Activated T-helper 17 cell treated with anti-CD3 and anti-CD28 coated beads, Interleukin-2, amount 50 U/mL, for 72 hours (primary cell): Measurements from ENCODE around the gene ZFP82. TPM values are rescaled to one million over a fixed set of nuclear protein-coding genes. Genes with fewer than 3 reads are reported as not detected.

Experiments used
- ATAC-seq: fragments of 150-1000 bp; cut with Tn5 transposase; replicated peaks from 2 replicates; pipeline ENCODE4 v1.10.0; 2021; ENCODE audit warnings: mild to moderate bottlenecking, moderate library complexity
- H3K27ac Mint-ChIP-seq: one replicate; pipeline ENCODE4 v1.8.0; 2022; ENCODE audit warnings: mixed read lengths
- H3K27me3 Mint-ChIP-seq: one replicate; pipeline ENCODE4 v1.8.0; 2022; ENCODE audit warnings: mixed read lengths
- H3K36me3 Mint-ChIP-seq: one replicate; pipeline ENCODE4 v1.8.0; 2022; ENCODE audit warnings: low read depth, mild to moderate bottlenecking, mixed read lengths
- H3K4me1 Mint-ChIP-seq: one replicate; pipeline ENCODE4 v1.8.0; 2022; ENCODE audit warnings: mixed read lengths
- H3K4me3 Mint-ChIP-seq: one replicate; pipeline ENCODE4 v1.8.0; 2022; ENCODE audit warnings: mild to moderate bottlenecking, mixed read lengths
- H3K9me3 Mint-ChIP-seq: one replicate; pipeline ENCODE4 v1.8.0; 2022; ENCODE audit warnings: mixed read lengths
- total RNA-seq, 2 donors: library from RNA; stranded (reverse); gene quantifications; one replicate each; pipeline ENCODE4 v1.2.3, GENCODE V29; 2022

The ZFP82 gene
- total RNA-seq, 2 donors from 2014 or later: 3.8 to 7.4 TPM

DNA sequence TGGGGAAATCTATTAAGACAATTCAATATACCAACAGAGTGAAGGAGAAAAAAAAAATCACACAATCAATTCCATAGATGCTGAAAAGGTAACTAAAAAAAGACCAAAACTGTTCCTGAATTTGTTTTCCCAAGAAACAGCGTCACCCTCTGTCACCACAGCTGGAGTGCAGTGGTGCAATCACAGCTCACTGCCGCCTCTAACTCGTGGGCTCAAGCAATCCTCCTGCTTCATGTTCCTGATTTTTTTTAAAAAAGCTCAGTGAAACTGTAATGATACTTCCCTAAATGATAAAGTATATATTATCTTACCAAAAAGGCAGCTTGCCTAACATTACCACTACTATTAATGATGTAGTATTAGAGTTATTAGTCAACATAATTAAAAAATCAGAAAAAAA lies 19.9 kb downstream of the ZFP82 start:
- no peaks in the 10 kb centered on the region for H3K27me3 Mint-ChIP-seq
- H3K4me1 Mint-ChIP-seq: no peaks in the 10 kb centered on the region
- H3K27ac Mint-ChIP-seq: no peak overlapping the region
- ATAC-seq: no peak
- peaks cover 29% of the 10 kb centered on the region for H3K9me3 Mint-ChIP-seq
- H3K36me3 Mint-ChIP-seq: peaks cover 99% of the 10 kb centered on the region
- no peak overlapping the region for H3K4me3 Mint-ChIP-seq

GRCh38 chr19:36392916-36393673 lies 25.3 kb downstream of the ZFP82 start:
- Mint-ChIP-seq H3K4me1 (no peaks in the 10 kb centered on the region), H3K27me3 (no peaks in the 10 kb centered on the region)
- ATAC-seq: no peak

DNA sequence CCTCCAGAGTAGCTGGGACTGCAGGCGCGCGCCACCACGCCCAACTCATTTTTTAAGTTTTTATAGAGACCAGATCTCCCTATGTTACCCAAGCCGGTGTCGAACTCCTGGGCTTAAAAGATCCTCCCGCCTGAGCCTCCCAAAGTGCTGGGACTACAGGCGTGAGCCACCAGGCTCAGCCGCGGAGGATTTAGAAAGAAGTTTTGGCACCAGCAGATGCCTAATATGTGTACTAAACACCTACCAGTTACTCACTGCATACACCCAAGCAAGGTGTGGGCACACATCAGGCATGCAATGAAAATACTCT lies 39.0 kb downstream of the ZFP82 start:
- Mint-ChIP-seq H3K4me3 (peak overlapping the region; percentile 78), H3K27me3 (no peaks in the 10 kb centered on the region), H3K36me3 (no peaks in the 10 kb centered on the region), H3K9me3 (peaks cover 4% of the 10 kb centered on the region), H3K27ac (no peak overlapping the region), H3K4me1 (peaks cover 7% of the 10 kb centered on the region)
- ATAC-seq: no peak

More at GRCh38 chr19:36392916-36393673, 25.3 kb downstream of the ZFP82 start:
- peaks cover 58% of the 10 kb centered on the region for H3K36me3 Mint-ChIP-seq
- H3K4me3 Mint-ChIP-seq: no peak overlapping the region
- H3K9me3 Mint-ChIP-seq: peaks cover 35% of the 10 kb centered on the region
- H3K27ac Mint-ChIP-seq: no peak overlapping the region

DNA sequence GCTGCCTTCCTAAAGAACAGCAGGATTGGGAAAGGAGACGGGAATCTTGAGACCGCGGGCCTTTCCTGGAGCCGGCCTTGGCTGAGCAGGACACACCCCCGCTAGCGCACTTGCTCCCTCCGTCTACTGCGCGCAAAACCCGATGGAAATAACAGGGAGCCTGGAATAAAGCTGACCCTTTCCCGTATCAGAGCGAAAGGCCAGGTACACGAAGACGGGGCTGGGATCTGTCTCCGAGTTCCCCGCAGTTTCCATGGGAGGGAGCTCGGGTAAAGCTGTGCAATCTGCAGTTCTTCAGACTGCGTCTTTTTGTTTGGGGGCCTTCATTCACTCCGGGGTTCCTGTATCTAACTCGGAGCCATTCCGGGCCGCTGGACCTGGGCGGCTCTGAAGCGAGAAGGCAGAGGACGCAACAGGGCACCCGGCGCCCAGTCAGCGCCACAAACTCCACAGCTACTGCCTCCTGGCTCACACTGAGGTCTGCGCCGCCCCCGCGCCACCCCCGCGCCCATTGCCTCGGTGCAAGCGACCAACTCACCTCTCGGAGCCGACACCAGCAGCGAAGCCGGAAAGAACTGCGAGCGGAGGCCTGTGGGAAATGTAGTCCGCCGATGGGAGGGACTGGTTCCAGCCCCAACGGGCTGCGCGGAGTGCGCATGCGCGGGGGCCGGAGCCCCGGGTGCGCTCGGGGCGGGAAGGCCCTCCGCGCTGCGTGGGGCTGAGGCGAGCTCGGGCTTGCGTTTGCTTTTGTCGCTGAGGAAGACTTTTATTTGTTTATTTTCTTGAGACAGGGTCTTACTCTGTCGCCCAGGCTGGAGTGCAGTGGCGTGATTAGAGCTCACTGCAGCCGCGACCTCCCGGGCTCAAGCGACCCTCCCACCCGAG lies 39.6 kb downstream of the ZFP82 start, which contains the start of gene ZFP14:
Gene ZFP14 (minus strand): TSS at position 577 of the 885 bp plus-strand sequence. CDS start 11,309 bp downstream, outside the sequence.
- H3K27ac Mint-ChIP-seq: peak within 1 kb of the TSS; percentile 67
- peaks cover 4% of the 10 kb centered on the region for H3K9me3 Mint-ChIP-seq
- peak; percentile 99 for ATAC-seq
- H3K4me3 Mint-ChIP-seq: peak within 1 kb of the TSS; percentile 78
- no peaks in the 10 kb centered on the region for H3K27me3 Mint-ChIP-seq
- H3K4me1 Mint-ChIP-seq: peaks cover 7% of the 10 kb centered on the region
- H3K36me3 Mint-ChIP-seq: no peaks in the 10 kb centered on the region

DNA sequence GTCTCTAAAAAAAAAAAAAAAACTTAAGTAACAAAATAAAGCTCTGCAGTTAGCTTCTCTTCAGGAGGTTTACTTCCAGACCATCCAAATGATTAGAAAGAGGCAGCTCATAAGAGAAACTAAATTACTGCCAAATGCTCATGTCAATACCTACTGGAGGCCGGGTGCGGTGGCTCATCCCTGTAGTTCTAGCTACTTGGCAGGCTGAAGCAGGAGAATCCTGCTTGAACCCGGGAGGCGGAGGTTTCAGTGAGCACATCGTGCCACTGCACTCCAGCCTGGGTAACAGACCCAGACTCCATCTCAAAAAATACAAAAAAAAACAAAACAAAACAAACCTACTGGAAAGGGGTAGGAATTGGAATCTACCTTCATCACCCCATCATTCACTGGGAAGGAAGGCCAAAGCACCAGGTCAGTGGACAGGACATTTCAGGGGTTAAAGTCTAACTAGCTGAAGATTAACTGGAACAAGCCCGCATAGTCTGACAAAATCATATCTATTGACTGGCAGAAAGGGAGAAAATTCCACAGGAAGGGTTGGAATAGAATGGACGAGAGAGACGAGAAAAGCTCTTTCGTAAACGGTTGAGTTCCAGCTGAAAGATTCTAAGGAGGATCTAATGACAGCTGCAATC lies 40.8 kb downstream of the ZFP82 start:
- Mint-ChIP-seq H3K4me3 (peak overlapping the region; percentile 78), H3K9me3 (peaks cover 2% of the 10 kb centered on the region), H3K4me1 (peaks cover 7% of the 10 kb centered on the region), H3K27ac (peak overlapping the region; percentile 67), H3K27me3 (no peaks in the 10 kb centered on the region), H3K36me3 (peaks cover 7% of the 10 kb centered on the region)
- no peak for ATAC-seq

GRCh38 chr19:36373638-36374156 lies 44.7 kb downstream of the ZFP82 start:
- H3K27ac Mint-ChIP-seq: no peak overlapping the region
- peaks cover 7% of the 10 kb centered on the region for H3K4me1 Mint-ChIP-seq
- peaks cover 34% of the 10 kb centered on the region for H3K36me3 Mint-ChIP-seq
- ATAC-seq: no peak
- H3K4me3 Mint-ChIP-seq: no peak overlapping the region
- no peaks in the 10 kb centered on the region for H3K27me3 Mint-ChIP-seq
- H3K9me3 Mint-ChIP-seq: peaks cover 11% of the 10 kb centered on the region

DNA sequence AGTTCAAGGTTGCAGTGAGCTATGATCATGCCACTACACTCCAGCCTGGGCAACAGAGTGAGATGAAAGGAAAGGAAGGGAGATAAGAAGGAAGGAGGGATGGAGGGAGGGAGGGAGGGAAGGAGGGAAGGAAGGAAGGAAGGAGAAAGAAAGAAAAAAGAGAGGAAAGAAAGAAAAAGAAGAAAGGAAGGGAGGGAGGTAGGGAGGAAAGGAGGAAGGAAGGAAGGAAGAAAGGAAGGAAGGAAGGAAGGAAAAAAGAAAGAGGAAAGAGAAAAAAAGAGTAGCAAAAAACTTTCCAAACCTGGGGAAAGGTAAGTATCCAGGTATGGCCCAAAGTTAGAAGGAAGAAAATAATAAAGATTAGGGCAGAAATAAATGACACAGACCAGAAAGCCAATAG lies 46.6 kb downstream of the ZFP82 start:
- H3K9me3 Mint-ChIP-seq: peaks cover 11% of the 10 kb centered on the region
- ATAC-seq: no peak
- H3K27me3 Mint-ChIP-seq: no peaks in the 10 kb centered on the region
- H3K4me1 Mint-ChIP-seq: no peaks in the 10 kb centered on the region
- H3K36me3 Mint-ChIP-seq: peaks cover 52% of the 10 kb centered on the region
- no peak overlapping the region for H3K4me3 Mint-ChIP-seq
- no peak overlapping the region for H3K27ac Mint-ChIP-seq

GRCh38 chr19:36363845-36364244 lies 54.6 kb downstream of the ZFP82 start:
- no peak overlapping the region for H3K27ac Mint-ChIP-seq
- H3K36me3 Mint-ChIP-seq: peaks cover 98% of the 10 kb centered on the region
- H3K9me3 Mint-ChIP-seq: peaks cover 7% of the 10 kb centered on the region
- H3K4me1 Mint-ChIP-seq: no peaks in the 10 kb centered on the region
- H3K4me3 Mint-ChIP-seq: no peak overlapping the region
- H3K27me3 Mint-ChIP-seq: no peaks in the 10 kb centered on the region
- no peak for ATAC-seq

Other genes with a start within 250 kb of the ZFP82 start
- gene ZNF565, start 204.0 kb downstream of the ZFP82 start, total RNA-seq: 1 to 10 TPM; 3.0 to 6.5 TPM
- 10 to 100 TPM; 72.8 to 83.8 TPM for gene ZNF146, start 203.5 kb downstream of the ZFP82 start, total RNA-seq
- gene ZFP14, start 39.4 kb downstream of the ZFP82 start, total RNA-seq: 1 to 10 TPM; 1.8 to 2.0 TPM
- gene ZNF566, start 70.9 kb upstream of the ZFP82 start, total RNA-seq: 1 to 10 TPM; 4.0 to 5.6 TPM
- 1 to 10 TPM; 3.5 to 6.1 TPM for gene ZNF260, start 109.6 kb upstream of the ZFP82 start, total RNA-seq
- gene ZNF529, start 154.6 kb upstream of the ZFP82 start, total RNA-seq: 10 to 100 TPM in 1 of 2 donors, 1 to 10 TPM in 1; 9.2 to 18.1 TPM
- gene ZNF382, start 186.7 kb upstream of the ZFP82 start, total RNA-seq: 10 to 100 TPM in 1 of 2 donors, 1 to 10 TPM in 1; 9.7 to 12.3 TPM
- gene ZNF461, start 248.2 kb upstream of the ZFP82 start, total RNA-seq: 1 to 10 TPM; 3.2 to 7.4 TPM